Measurements from ENCODE around the gene DBF4B.
"Not testable (repeated sequence)": the region's sequence is repeated elsewhere in the genome, so short reads cannot be mapped to it uniquely, and the experiment has no call there.

DBF4B gene

GRCh38 chr17:44708401-44709263, at the start of gene DBF4B:
Gene DBF4B, plus strand, starts transcription at chr17:44708665. Its CDS starts 156 bp downstream, at chr17:44708821.
- DNase-seq: peak; percentile 75

GRCh38 chr17:44661835-44662234, 46.6 kb upstream of the DBF4B start:
- no peak for DNase-seq

- DNase-seq: no peak
Observed at GRCh38 chr17:44663095-44663494, 45.4 kb upstream of the DBF4B start.

- no peak for DNase-seq
Observed at GRCh38 chr17:44664867-44665266, 43.6 kb upstream of the DBF4B start.

GRCh38 chr17:44666006-44666405, 42.5 kb upstream of the DBF4B start:
- DNase-seq: no peak

GRCh38 chr17:44672479-44673093, 35.9 kb upstream of the DBF4B start:
- DNase-seq: peak; percentile 23

GRCh38 chr17:44673893-44674292, 34.6 kb upstream of the DBF4B start:
- DNase-seq: no peak

- DNase-seq: no peak
Observed at GRCh38 chr17:44677136-44677535, 31.3 kb upstream of the DBF4B start.

GRCh38 chr17:44683303-44683702, 25.2 kb upstream of the DBF4B start:
- not testable (repeated sequence) for DNase-seq

GRCh38 chr17:44687756-44688155, 20.7 kb upstream of the DBF4B start:
- DNase-seq: no peak

GRCh38 chr17:44688200-44688599, 20.3 kb upstream of the DBF4B start:
- DNase-seq: no peak

- no peak for DNase-seq
Observed at GRCh38 chr17:44688675-44689476, 19.6 kb upstream of the DBF4B start.

GRCh38 chr17:44689477-44690217, 18.8 kb upstream of the DBF4B start, which contains the start of gene CCDC43:
Gene CCDC43, minus strand, starts transcription at chr17:44689776. Its CDS starts 23 bp downstream, at chr17:44689753.
- DNase-seq: peak; percentile 84

- DNase-seq: not testable (repeated sequence)
Observed at GRCh38 chr17:44690746-44691306, 17.6 kb upstream of the DBF4B start.

- no peak for DNase-seq
Observed at GRCh38 chr17:44693609-44694008, 14.9 kb upstream of the DBF4B start.

GRCh38 chr17:44700288-44700687, 8.2 kb upstream of the DBF4B start:
- DNase-seq: not testable (repeated sequence)

- DNase-seq: no peak
Observed at GRCh38 chr17:44707755-44708400, 587 bp upstream of the DBF4B start.

- DNase-seq: no peak
Observed at GRCh38 chr17:44719444-44719843, 11.0 kb downstream of the DBF4B start.

GRCh38 chr17:44722254-44722653, 13.8 kb downstream of the DBF4B start:
- no peak for DNase-seq

- not testable (repeated sequence) for DNase-seq
Observed at GRCh38 chr17:44726121-44726520, 17.7 kb downstream of the DBF4B start.

GRCh38 chr17:44733753-44734152, 25.3 kb downstream of the DBF4B start:
- DNase-seq: no peak

- DNase-seq: no peak
Observed at GRCh38 chr17:44734272-44734671, 25.8 kb downstream of the DBF4B start.

All from amniotic stem cell (primary cell).